ENCODE results near the gene YJU2.
"Not testable (repeated sequence)": the region's sequence is repeated elsewhere in the genome, so short reads cannot be mapped to it uniquely, and the experiment has no call there.

Gene YJU2

GRCh38 chr19:4246767-4247593 lies at the start of gene YJU2:
YJU2 (plus strand) TSS chr19:4247080; CDS start chr19:4247147, 67 bp downstream.
- DNase-seq (ENCODE audit: low read depth) = peak; percentile 97

GRCh38 chr19:4197228-4197624 lies 49.7 kb upstream of the YJU2 start:
- no peak for DNase-seq (ENCODE audit: low read depth)

GRCh38 chr19:4197625-4198466 lies 49.0 kb upstream of the YJU2 start:
- no peak for DNase-seq (ENCODE audit: low read depth)

- no peak for DNase-seq (ENCODE audit: low read depth)
These were observed 48.3 kb upstream of the YJU2 start for GRCh38 chr19:4198467-4199126.

GRCh38 chr19:4199699-4200293 lies 47.1 kb upstream of the YJU2 start:
- DNase-seq (ENCODE audit: low read depth) = no peak

GRCh38 chr19:4200940-4201542 lies 45.8 kb upstream of the YJU2 start:
- no peak for DNase-seq (ENCODE audit: low read depth)

- DNase-seq (ENCODE audit: low read depth) = no peak
These were observed 45.1 kb upstream of the YJU2 start for GRCh38 chr19:4201798-4202197.

GRCh38 chr19:4206818-4207484 lies 39.9 kb upstream of the YJU2 start:
- no peak for DNase-seq (ENCODE audit: low read depth)

- DNase-seq (ENCODE audit: low read depth) = no peak
These were observed 38.3 kb upstream of the YJU2 start for GRCh38 chr19:4208385-4209094.

- no peak for DNase-seq (ENCODE audit: low read depth)
These were observed 36.6 kb upstream of the YJU2 start for GRCh38 chr19:4210166-4210731.

GRCh38 chr19:4213116-4213515 lies 33.8 kb upstream of the YJU2 start:
- DNase-seq (ENCODE audit: low read depth) = no peak

- no peak for DNase-seq (ENCODE audit: low read depth)
These were observed 31.1 kb upstream of the YJU2 start for GRCh38 chr19:4215807-4216206.

- no peak for DNase-seq (ENCODE audit: low read depth)
These were observed 30.0 kb upstream of the YJU2 start for GRCh38 chr19:4216846-4217245.

GRCh38 chr19:4217429-4218264 lies 29.2 kb upstream of the YJU2 start:
- no peak for DNase-seq (ENCODE audit: low read depth)

- DNase-seq (ENCODE audit: low read depth) = not testable (repeated sequence)
These were observed 28.4 kb upstream of the YJU2 start for GRCh38 chr19:4218523-4218922.

GRCh38 chr19:4220188-4220587 lies 26.7 kb upstream of the YJU2 start:
- no peak for DNase-seq (ENCODE audit: low read depth)

- no peak for DNase-seq (ENCODE audit: low read depth)
These were observed 22.4 kb upstream of the YJU2 start for GRCh38 chr19:4224470-4224869.

- no peak for DNase-seq (ENCODE audit: low read depth)
These were observed 21.0 kb upstream of the YJU2 start for GRCh38 chr19:4225885-4226284.

- no peak for DNase-seq (ENCODE audit: low read depth)
These were observed 19.1 kb upstream of the YJU2 start for GRCh38 chr19:4227771-4228170.
